Islet of Langerhans (tissue), 1 donor: Measurements from ENCODE around the gene AGPAT4.
"Not testable (repeated sequence)": the region's sequence is repeated elsewhere in the genome, so short reads cannot be mapped to it uniquely, and the experiment has no call there.

ENCODE experiments used
- FAIRE-seq: peaks from one replicate; lab custom pipeline; 2011; peaks lifted over from hg19 to GRCh38; lab: Jason Lieb, UNC

Gene AGPAT4

GRCh38 chr6:161273752-161274487 is at the start of gene AGPAT4:
TSS of gene AGPAT4 (minus strand) at chr6:161274061. CDS start at chr6:161232213, 41,848 bp downstream.
- peak; percentile 92 for FAIRE-seq

GRCh38 chr6:161319231-161319630 is 45.4 kb upstream of the AGPAT4 start:
- FAIRE-seq: no peak

GRCh38 chr6:161318456-161318855 is 44.6 kb upstream of the AGPAT4 start:
- no peak for FAIRE-seq

- FAIRE-seq: no peak
Measured at GRCh38 chr6:161316531-161316930, 42.7 kb upstream of the AGPAT4 start.

- not testable (repeated sequence) for FAIRE-seq
Measured at GRCh38 chr6:161315246-161315917, 41.5 kb upstream of the AGPAT4 start.

- FAIRE-seq: not testable (repeated sequence)
Measured at GRCh38 chr6:161314541-161315245, 40.8 kb upstream of the AGPAT4 start.

- no peak for FAIRE-seq
Measured at GRCh38 chr6:161313940-161314509, 40.2 kb upstream of the AGPAT4 start.

GRCh38 chr6:161313475-161313874 is 39.6 kb upstream of the AGPAT4 start:
- FAIRE-seq: not testable (repeated sequence)

GRCh38 chr6:161309774-161310173 is 35.9 kb upstream of the AGPAT4 start:
- not testable (repeated sequence) for FAIRE-seq

- FAIRE-seq: no peak
Measured at GRCh38 chr6:161308075-161308655, 34.3 kb upstream of the AGPAT4 start.

GRCh38 chr6:161305860-161306259 is 32.0 kb upstream of the AGPAT4 start:
- FAIRE-seq: no peak

GRCh38 chr6:161303628-161304340 is 29.9 kb upstream of the AGPAT4 start:
- FAIRE-seq: no peak

GRCh38 chr6:161302949-161303348 is 29.1 kb upstream of the AGPAT4 start:
- no peak for FAIRE-seq

- no peak for FAIRE-seq
Measured at GRCh38 chr6:161301338-161301737, 27.5 kb upstream of the AGPAT4 start.

- no peak for FAIRE-seq
Measured at GRCh38 chr6:161300823-161301222, 27.0 kb upstream of the AGPAT4 start.

GRCh38 chr6:161299726-161300125 is 25.9 kb upstream of the AGPAT4 start:
- no peak for FAIRE-seq

- no peak for FAIRE-seq
Measured at GRCh38 chr6:161295784-161296183, 21.9 kb upstream of the AGPAT4 start.

- no peak for FAIRE-seq
Measured at GRCh38 chr6:161292650-161293281, 18.9 kb upstream of the AGPAT4 start.

GRCh38 chr6:161292145-161292544 is 18.3 kb upstream of the AGPAT4 start:
- FAIRE-seq: no peak

GRCh38 chr6:161290751-161291150 is 16.9 kb upstream of the AGPAT4 start:
- FAIRE-seq: no peak

GRCh38 chr6:161284653-161285052 is 10.8 kb upstream of the AGPAT4 start:
- no peak for FAIRE-seq
